ENCODE measurements around the gene RNF166. TPM values are rescaled to one million over a fixed set of nuclear protein-coding genes. Genes with fewer than 3 reads are reported as not detected.
A peak's percentile ranks its signal among the peaks of the same experiment; 100 is the strongest.

The RNF166 gene
- total RNA-seq, 4 donors from 2014 or later: 22.9 to 32.5 (median 26.1) TPM

- no peak overlapping the region for H3K4me3 ChIP-seq
- ATAC-seq (no peak), DNase-seq (no peak)
- peaks cover 0 to 32% of the 10 kb centered on the region in 2 donors for H3K36me3 ChIP-seq
- peak overlapping the region in 3 of 4 donors; percentile 66 to 75 (median 68) for H3K27ac ChIP-seq
- intact Hi-C loops (cut with DNase I; ENCODE audit: low total_unique reads): no loop called here
- H3K4me1 ChIP-seq: peaks cover 10 to 12% of the 10 kb centered on the region in 2 donors
- TF ChIP-seq POLR2A (IDR thresholded peaks at IDR 0.05): no peak
- TF ChIP-seq CTCF (IDR thresholded peaks at IDR 0.05 in 4 of 5, conservative IDR thresholded peaks at IDR 0.05 in 1 of 5): no peak
- H3K27me3 ChIP-seq: no peaks in the 10 kb centered on the region
- in situ Hi-C loops (cut with MboI; ENCODE audit: low sequenced_read_pairs in 4 of 4): no loop called here
- no peaks in the 10 kb centered on the region for H3K9me3 ChIP-seq
Measured at GRCh38 chr16:88696441-88696840, 9.8 kb downstream of the RNF166 start.

GRCh38 chr16:88695753-88696152 is 10.5 kb downstream of the RNF166 start:
- peak overlapping the region; percentile 56 to 75 (median 67) for H3K27ac ChIP-seq

GRCh38 chr16:88695218-88695617 is 11.0 kb downstream of the RNF166 start:
- H3K27ac ChIP-seq: peak overlapping the region; percentile 56 to 75 (median 67)
- no peak for DNase-seq
- H3K27me3 ChIP-seq: no peaks in the 10 kb centered on the region
- in situ Hi-C loops (cut with MboI; ENCODE audit: low sequenced_read_pairs in 4 of 4): no loop called here
- peaks cover 0 to 32% of the 10 kb centered on the region in 2 donors for H3K36me3 ChIP-seq
- no peak overlapping the region for H3K4me3 ChIP-seq
- TF ChIP-seq POLR2A (IDR thresholded peaks at IDR 0.05): no peak
- no peak for TF ChIP-seq CTCF (IDR thresholded peaks at IDR 0.05 in 4 of 5, conservative IDR thresholded peaks at IDR 0.05 in 1 of 5)
- intact Hi-C loops (cut with DNase I; ENCODE audit: low total_unique reads): no loop called here
- peaks cover 7 to 12% of the 10 kb centered on the region in 2 donors for H3K4me1 ChIP-seq
- ATAC-seq: peak; percentile 17 to 23
- no peaks in the 10 kb centered on the region for H3K9me3 ChIP-seq

More at GRCh38 chr16:88695753-88696152, 10.5 kb downstream of the RNF166 start:
- DNase-seq (peak; percentile 46 to 71), ATAC-seq (peak; percentile 80)
- Histone ChIP-seq H3K36me3 (peaks cover 0 to 32% of the 10 kb centered on the region in 2 donors), H3K27me3 (no peaks in the 10 kb centered on the region), H3K4me3 (no peak overlapping the region), H3K9me3 (no peaks in the 10 kb centered on the region), H3K4me1 (peaks cover 7 to 12% of the 10 kb centered on the region in 2 donors)
- no peak for TF ChIP-seq POLR2A (IDR thresholded peaks at IDR 0.05)
- TF ChIP-seq CTCF (IDR thresholded peaks at IDR 0.05 in 4 of 5, conservative IDR thresholded peaks at IDR 0.05 in 1 of 5): no peak
- intact Hi-C loops (cut with DNase I; ENCODE audit: low total_unique reads) (no loop called here), in situ Hi-C loops (cut with MboI; ENCODE audit: low sequenced_read_pairs in 4 of 4) (no loop called here)

GRCh38 chr16:88694221-88695087 is 11.8 kb downstream of the RNF166 start:
- in situ Hi-C loops (cut with MboI; ENCODE audit: low sequenced_read_pairs in 4 of 4): no loop called here
- no peak for DNase-seq
- peaks cover 0 to 31% of the 10 kb centered on the region in 2 donors for H3K36me3 ChIP-seq
- H3K4me3 ChIP-seq: no peak overlapping the region
- ATAC-seq: no peak
- peaks cover 7 to 12% of the 10 kb centered on the region in 2 donors for H3K4me1 ChIP-seq
- TF ChIP-seq POLR2A (IDR thresholded peaks at IDR 0.05) (no peak), CTCF (IDR thresholded peaks at IDR 0.05 in 4 of 5, conservative IDR thresholded peaks at IDR 0.05 in 1 of 5) (no peak)
- no peaks in the 10 kb centered on the region for H3K27me3 ChIP-seq
- intact Hi-C loops (cut with DNase I; ENCODE audit: low total_unique reads): no loop called here
- H3K9me3 ChIP-seq: no peaks in the 10 kb centered on the region
- no peak overlapping the region for H3K27ac ChIP-seq
